Measurements from ENCODE around the gene APOO.

Gene APOO

DNA sequence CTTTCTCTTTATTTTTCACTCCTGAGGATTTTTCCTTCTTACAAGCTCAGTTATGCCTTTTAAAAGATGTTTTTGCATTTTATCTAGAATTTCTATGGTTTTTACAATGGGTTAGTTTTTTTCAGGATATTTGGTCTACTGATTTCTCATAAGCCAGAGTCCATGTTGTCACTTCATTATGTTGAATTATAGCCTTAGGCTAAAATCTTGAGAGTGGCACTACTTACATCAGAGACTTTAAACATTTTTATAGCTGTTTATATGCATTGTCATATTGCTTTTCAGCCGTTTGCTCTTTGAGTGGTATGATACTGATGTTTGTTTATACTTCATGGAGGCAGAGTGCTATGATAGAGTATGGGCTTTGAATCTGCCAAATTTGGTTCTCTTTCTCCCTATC is 36.5 kb upstream of the APOO start:
- H3K4me3 ChIP-seq (ENCODE audit: low read length): no peak overlapping the region
- TF ChIP-seq, protein P1, sequence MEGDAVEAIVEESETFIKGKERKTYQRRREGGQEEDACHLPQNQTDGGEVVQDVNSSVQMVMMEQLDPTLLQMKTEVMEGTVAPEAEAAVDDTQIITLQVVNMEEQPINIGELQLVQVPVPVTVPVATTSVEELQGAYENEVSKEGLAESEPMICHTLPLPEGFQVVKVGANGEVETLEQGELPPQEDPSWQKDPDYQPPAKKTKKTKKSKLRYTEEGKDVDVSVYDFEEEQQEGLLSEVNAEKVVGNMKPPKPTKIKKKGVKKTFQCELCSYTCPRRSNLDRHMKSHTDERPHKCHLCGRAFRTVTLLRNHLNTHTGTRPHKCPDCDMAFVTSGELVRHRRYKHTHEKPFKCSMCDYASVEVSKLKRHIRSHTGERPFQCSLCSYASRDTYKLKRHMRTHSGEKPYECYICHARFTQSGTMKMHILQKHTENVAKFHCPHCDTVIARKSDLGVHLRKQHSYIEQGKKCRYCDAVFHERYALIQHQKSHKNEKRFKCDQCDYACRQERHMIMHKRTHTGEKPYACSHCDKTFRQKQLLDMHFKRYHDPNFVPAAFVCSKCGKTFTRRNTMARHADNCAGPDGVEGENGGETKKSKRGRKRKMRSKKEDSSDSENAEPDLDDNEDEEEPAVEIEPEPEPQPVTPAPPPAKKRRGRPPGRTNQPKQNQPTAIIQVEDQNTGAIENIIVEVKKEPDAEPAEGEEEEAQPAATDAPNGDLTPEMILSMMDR (IDR thresholded peaks at IDR 0.05; ENCODE audit: insufficient read depth, low read depth, low read length, missing control alignments): no peak
- no peak for DNase-seq (ENCODE audit: low read depth)

DNA sequence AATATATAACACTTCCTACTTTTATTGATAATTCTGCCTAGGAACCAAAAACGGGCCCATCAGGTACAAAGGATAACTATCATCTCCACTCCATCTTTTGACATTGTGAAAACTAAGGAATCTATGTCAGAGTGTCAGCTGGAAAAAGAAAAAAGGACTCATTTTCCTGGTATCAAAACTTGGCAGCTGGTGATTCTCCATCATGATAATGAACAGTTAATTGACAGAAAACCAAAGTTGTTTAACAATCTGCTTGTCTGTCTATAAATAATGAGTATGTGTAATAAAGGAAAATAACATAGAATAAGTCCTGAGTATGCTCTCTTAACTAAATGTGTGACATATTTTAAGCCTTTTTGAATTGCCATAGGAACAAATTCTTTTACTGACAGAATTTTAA is 31.5 kb upstream of the APOO start:
- no peak for DNase-seq (ENCODE audit: low read depth)
- TF ChIP-seq, protein P1 (IDR thresholded peaks at IDR 0.05; ENCODE audit: insufficient read depth, low read depth, low read length, missing control alignments): no peak
- no peak overlapping the region for H3K4me3 ChIP-seq (ENCODE audit: low read length)

DNA sequence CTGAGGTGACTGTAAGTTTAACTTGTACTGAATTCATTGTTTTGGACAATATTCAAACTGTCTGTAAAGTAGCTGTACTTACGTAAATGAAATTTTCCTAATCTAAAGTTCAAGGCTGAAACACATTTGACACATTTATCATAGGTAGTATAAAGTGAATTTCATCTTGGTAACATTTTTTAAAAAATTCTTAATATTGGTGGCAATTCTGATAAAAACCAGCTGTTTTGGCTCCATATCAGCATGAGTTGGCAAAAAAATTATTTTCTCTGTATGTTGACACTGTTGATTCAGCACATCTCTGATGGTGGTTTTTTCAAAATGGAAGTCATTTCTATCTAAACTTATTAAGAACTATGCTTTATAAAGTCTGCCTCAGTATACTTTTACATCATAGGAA is 31.0 kb upstream of the APOO start:
- no peak for DNase-seq (ENCODE audit: low read depth)
- TF ChIP-seq, protein P1 (IDR thresholded peaks at IDR 0.05; ENCODE audit: insufficient read depth, low read depth, low read length, missing control alignments): no peak

DNA sequence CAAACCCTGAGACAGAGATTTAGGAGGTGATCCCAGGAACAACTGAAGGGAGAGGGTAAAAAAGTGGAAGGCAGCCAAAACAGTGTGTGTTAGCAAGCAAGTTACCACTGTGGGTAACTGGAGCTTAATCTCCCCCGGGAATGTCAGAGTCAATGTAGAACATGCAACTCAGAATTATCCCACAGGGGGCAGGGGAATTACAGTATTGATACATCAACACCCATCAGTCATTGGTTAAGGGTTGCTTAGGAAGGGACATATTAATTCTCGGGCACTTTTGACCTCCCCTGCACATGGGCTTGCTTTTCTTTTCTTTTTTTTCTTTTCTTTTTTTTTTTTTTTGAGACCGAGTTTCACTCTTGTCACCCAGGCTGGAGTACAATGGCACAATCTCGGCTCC is 29.4 kb upstream of the APOO start:
- H3K4me3 ChIP-seq (ENCODE audit: low read length): no peak overlapping the region
- TF ChIP-seq, protein P1 (IDR thresholded peaks at IDR 0.05; ENCODE audit: insufficient read depth, low read depth, low read length, missing control alignments): no peak
- DNase-seq (ENCODE audit: low read depth): no peak

More for the DNA sequence above, 31.0 kb upstream of the APOO start:
- H3K4me3 ChIP-seq (ENCODE audit: low read length): no peak overlapping the region

DNA sequence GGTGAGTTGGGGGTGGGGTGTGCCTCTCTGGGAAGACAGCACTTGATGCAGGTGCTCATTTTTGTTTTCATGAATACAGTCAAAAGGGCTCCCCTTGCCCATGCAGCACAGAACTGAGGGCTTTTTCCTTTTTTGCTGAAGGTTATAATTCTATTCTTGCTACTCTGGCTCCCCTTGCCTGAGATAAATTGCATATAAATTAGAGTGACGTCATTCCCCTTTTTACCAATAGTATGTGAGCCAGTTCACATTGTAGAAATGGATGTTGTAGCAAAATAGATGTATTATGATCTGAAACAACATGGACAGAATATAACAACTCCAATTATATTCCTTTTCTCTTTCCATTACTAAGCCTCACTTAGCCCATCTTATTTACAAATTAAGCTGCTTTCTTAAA is 28.4 kb upstream of the APOO start:
- DNase-seq (ENCODE audit: low read depth): no peak
- H3K4me3 ChIP-seq (ENCODE audit: low read length): no peak overlapping the region
- TF ChIP-seq, protein P1 (IDR thresholded peaks at IDR 0.05; ENCODE audit: insufficient read depth, low read depth, low read length, missing control alignments): no peak

DNA sequence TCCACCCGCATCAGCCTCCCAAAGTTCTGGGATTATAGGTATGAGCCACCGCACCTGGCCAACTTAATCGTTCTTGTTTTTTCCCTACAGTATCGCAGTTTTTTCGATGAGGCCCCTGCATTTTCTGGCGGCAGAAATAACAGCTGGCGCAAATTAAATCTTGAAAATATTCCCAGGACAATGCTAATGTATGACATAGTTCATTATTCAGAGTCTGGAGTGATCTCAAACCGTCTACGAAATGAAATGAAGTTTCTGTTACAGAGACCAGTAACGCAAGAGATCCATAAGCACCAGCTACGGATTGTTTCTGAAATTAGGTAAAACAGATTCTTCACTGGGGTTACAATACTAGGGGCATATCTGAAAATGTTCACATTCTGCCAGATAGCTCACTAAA is 27.4 kb upstream of the APOO start:
- no peak overlapping the region for H3K4me3 ChIP-seq (ENCODE audit: low read length)
- no peak for DNase-seq (ENCODE audit: low read depth)
- TF ChIP-seq, protein P1 (IDR thresholded peaks at IDR 0.05; ENCODE audit: insufficient read depth, low read depth, low read length, missing control alignments): no peak

DNA sequence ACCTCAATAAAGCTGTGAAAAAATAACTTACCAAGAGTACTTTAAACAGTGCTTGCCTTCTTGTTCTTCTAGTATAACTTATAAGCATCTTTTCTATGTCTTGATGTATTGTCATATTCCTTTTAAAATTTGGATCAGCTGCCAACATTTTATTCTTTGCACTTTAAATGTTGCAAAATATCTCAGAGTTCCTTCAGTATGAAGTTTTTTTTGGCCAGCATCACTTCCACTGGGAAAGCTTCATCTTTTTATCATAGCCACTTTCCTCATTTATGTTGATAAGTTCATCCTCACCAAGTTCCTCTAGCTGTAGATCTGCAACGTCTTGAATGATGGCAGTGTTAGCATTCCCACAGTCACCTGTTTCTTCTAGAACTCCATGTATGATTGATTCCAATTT is 24.3 kb upstream of the APOO start:
- TF ChIP-seq, protein P1 (IDR thresholded peaks at IDR 0.05; ENCODE audit: insufficient read depth, low read depth, low read length, missing control alignments): no peak
- no peak overlapping the region for H3K4me3 ChIP-seq (ENCODE audit: low read length)
- DNase-seq (ENCODE audit: low read depth): no peak
